GM23338 (cell line): ENCODE data around the gene CORO1C. TPM values are rescaled to one million over a fixed set of nuclear protein-coding genes. Genes with fewer than 3 reads are reported as not detected.

Experiments used
- ATAC-seq: fragments of 200-7000 bp; cut with Tn5 transposase; 3 replicates; pipeline ENCODE4 v1.9.1; 2020
- DNase-seq: peaks from one replicate; pipeline ENCODE4 v3.0.0-alpha.2; 2015; ENCODE audit warnings: low spot score
- H2AFZ ChIP-seq: fragments of 200-600 bp; sonication (generic); 2 replicates; pipeline ENCODE4 v1.8.0; 2016; ENCODE audit warnings: antibody characterized with exemption, mild to moderate bottlenecking, moderate library complexity
- H3F3A ChIP-seq: fragments of 200-600 bp; sonication (generic); replicated peaks from 2 replicates; pipeline ENCODE4 v1.8.0; 2017; ENCODE audit warnings: antibody characterized with exemption, mixed run types, low read depth
- H3K27ac ChIP-seq: fragments of 200-600 bp; sonication (generic); 2 replicates; pipeline ENCODE4 v1.6.1; 2016; ENCODE audit warnings: low read depth
- H3K27me3 ChIP-seq: fragments of 200-600 bp; sonication (generic); 2 replicates; pipeline ENCODE4 v1.8.0; 2016; ENCODE audit warnings: mild to moderate bottlenecking, mixed run types, moderate library complexity; ENCODE audit not compliant: insufficient read depth
- H3K36me3 ChIP-seq: fragments of 200-600 bp; sonication (generic); 2 replicates; pipeline ENCODE4 v1.8.0; 2016; ENCODE audit warnings: mild to moderate bottlenecking; ENCODE audit not compliant: insufficient read depth
- H3K4me1 ChIP-seq: fragments of 200-600 bp; sonication (generic); 2 replicates; pipeline ENCODE4 v1.8.0; 2016; ENCODE audit warnings: mild to moderate bottlenecking, moderate library complexity; ENCODE audit not compliant: insufficient read depth
- H3K4me2 ChIP-seq: fragments of 200-600 bp; sonication (generic); 2 replicates; pipeline ENCODE4 v1.7.1; 2017; ENCODE audit warnings: mixed run types
- H3K4me3 ChIP-seq: fragments of 200-600 bp; sonication (generic); 2 replicates; pipeline ENCODE4 v1.6.1; 2016; ENCODE audit warnings: mixed run types
- H3K79me2 ChIP-seq: fragments of 200-600 bp; sonication (generic); replicated peaks from 2 replicates; pipeline ENCODE4 v1.8.0; 2017; ENCODE audit warnings: mild to moderate bottlenecking; ENCODE audit not compliant: insufficient read depth
- H3K9me2 ChIP-seq: fragments of 200-600 bp; sonication (generic); 2 replicates; pipeline ENCODE4 v1.8.0; 2017; ENCODE audit not compliant: insufficient read depth
- H4K20me1 ChIP-seq: fragments of 200-600 bp; sonication (generic); replicated peaks from 2 replicates; pipeline ENCODE4 v1.8.0; 2017; ENCODE audit warnings: mild to moderate bottlenecking; ENCODE audit not compliant: insufficient read depth
- H3K27ac Mint-ChIP-seq: 2 replicates; pipeline ENCODE4 v1.8.0; 2020; ENCODE audit warnings: inconsistent platforms, mild to moderate bottlenecking, moderate library complexity, mixed read lengths
- H3K27me3 Mint-ChIP-seq: 3 replicates; pipeline ENCODE4 v1.8.0; 2022; ENCODE audit warnings: low read depth, mild to moderate bottlenecking, moderate library complexity, mixed read lengths, inconsistent platforms; ENCODE audit not compliant: insufficient read depth, poor library complexity
- H3K36me3 Mint-ChIP-seq: 3 replicates; pipeline ENCODE4 v1.8.0; 2021; ENCODE audit warnings: low read depth, mild to moderate bottlenecking, inconsistent platforms, moderate library complexity, mixed read lengths
- H3K4me1 Mint-ChIP-seq: 3 replicates; pipeline ENCODE4 v1.8.0; 2020; ENCODE audit warnings: mild to moderate bottlenecking, inconsistent platforms, mixed read lengths
- H3K4me3 Mint-ChIP-seq: 3 replicates; pipeline ENCODE4 v1.8.0; 2021; ENCODE audit warnings: moderate library complexity, mild to moderate bottlenecking, inconsistent platforms, mixed read lengths
- H3K9me3 Mint-ChIP-seq: 3 replicates; pipeline ENCODE4 v1.8.0; 2020; ENCODE audit warnings: moderate library complexity, mild to moderate bottlenecking, inconsistent platforms, mixed read lengths
- CREB1 ChIP-seq: fragments of 250-450 bp; sonication (Bioruptor Pico); IDR thresholded peaks from 2 replicates; pipeline ENCODE4 v1.5.0; 2020; ENCODE audit warnings: low read depth, mild to moderate bottlenecking, moderate library complexity
- JUNB ChIP-seq: IDR thresholded peaks from one replicate; pipeline ENCODE4 v1.6.1; 2016; ENCODE audit warnings: antibody characterized with exemption; ENCODE audit not compliant: unreplicated experiment
- polyA plus RNA-seq: library from polyadenylated mRNA; unstranded; fragments of >200 nt; fragmentation: Nextera tagmentation; extraction: Ambion mirVana; gene quantifications from 2 replicates; pipeline ENCODE4 v1.2.1, GENCODE V29; 2016
- total RNA-seq: library from RNA; depleted of rRNA; stranded (reverse); fragments of >200 nt; shearing (Covaris generic); gene quantifications from 2 replicates; pipeline ENCODE4 v1.2.3, GENCODE V29; 2014
- TF ChIP-seq, protein P1 (sequence below): fragments of 250-450 bp; sonication (Bioruptor Pico); IDR thresholded peaks from 2 replicates; pipeline ENCODE4 v1.5.0; 2020; ENCODE audit warnings: mild to moderate bottlenecking, moderate library complexity
- TF ChIP-seq, protein P2 (sequence below), 2 experiments: fragments of 200-600 bp in 1 of 2; sonication (generic) in 1 of 2; conservative IDR thresholded peaks; 2 replicates each; pipeline versions ENCODE4 v1.5.1 to v1.6.1; 2016 to 2017; ENCODE audit warnings: antibody characterized with exemption in 2 of 2, low read depth in 2 of 2, mild to moderate bottlenecking in 2 of 2, moderate library complexity in 1 of 2

Gene CORO1C
- total and polyA plus RNA-seq, 2 experiments from 2014 or later, result 59.2 to 89.5 TPM

DNA sequence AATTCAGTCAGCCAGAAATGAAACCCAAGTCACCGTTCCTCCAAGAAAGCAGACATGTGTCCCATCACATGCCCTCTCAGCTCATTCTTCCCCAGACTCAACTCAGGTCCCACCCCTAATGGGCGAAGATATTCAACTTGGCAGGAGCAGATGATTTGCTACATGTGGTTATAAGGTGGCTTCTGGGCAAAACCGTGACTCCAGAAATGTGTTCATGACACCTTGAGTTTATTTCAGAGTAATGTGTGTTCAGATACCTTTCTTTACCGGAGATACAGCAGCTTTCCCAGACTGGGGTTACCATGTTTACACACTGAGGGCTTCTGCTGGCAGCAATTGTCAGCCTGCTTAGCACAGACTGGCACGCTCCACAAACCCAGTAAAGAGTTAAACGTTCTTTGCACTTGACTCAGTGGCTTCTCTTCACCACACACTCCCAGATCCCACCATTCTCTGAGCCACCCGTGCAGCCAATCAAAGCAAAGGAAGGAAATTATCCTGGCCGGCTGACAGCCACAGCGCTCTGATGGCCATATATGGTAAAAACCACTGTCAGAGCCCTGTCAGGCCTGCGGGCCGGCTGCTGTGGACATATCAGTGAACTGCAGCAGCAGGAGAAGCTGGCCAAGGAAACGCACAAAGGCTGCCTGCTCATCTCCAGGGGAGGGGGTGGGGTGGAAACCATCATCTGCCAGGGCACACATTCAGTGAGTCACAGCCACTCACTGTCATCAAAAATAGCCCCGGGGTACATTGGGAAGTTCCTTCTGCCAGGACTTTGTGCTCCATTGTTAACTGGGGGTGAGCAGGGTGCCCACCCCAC is 39.9 kb downstream of the CORO1C start:
- Histone ChIP-seq H3K36me3 (no peaks in the 10 kb centered on the region), H4K20me1 (no peaks in the 10 kb centered on the region; the same call in 1 of the 2 replicates), H3K9me2 (no peaks in the 10 kb centered on the region), H3F3A (no peaks in the 10 kb centered on the region), H2AFZ (no peak overlapping the region), H3K4me1 (peaks cover 13% of the 10 kb centered on the region), H3K27ac (peak overlapping the region; percentile 97), H3K4me2 (peak overlapping the region; percentile 12; the same call in 1 of the 2 replicates), H3K79me2 (peaks cover 71% of the 10 kb centered on the region), H3K27me3 (no peaks in the 10 kb centered on the region), H3K4me3 (no peak overlapping the region)
- ATAC-seq (peak; percentile 96), DNase-seq (peak; percentile 96)
- Mint-ChIP-seq H3K4me1 (peaks cover 40% of the 10 kb centered on the region), H3K27me3 (peaks cover 2% of the 10 kb centered on the region), H3K4me3 (peak overlapping the region; percentile 5; the same call in 2 of the 3 replicates), H3K36me3 (peaks cover 8% of the 10 kb centered on the region; the same call in 2 of the 3 replicates), H3K9me3 (no peaks in the 10 kb centered on the region), H3K27ac (peak overlapping the region; percentile 98)
- TF ChIP-seq JUNB, result no peak
- peak; percentile 83 for TF ChIP-seq CREB1 (CRISPR knock-in tag)

DNA sequence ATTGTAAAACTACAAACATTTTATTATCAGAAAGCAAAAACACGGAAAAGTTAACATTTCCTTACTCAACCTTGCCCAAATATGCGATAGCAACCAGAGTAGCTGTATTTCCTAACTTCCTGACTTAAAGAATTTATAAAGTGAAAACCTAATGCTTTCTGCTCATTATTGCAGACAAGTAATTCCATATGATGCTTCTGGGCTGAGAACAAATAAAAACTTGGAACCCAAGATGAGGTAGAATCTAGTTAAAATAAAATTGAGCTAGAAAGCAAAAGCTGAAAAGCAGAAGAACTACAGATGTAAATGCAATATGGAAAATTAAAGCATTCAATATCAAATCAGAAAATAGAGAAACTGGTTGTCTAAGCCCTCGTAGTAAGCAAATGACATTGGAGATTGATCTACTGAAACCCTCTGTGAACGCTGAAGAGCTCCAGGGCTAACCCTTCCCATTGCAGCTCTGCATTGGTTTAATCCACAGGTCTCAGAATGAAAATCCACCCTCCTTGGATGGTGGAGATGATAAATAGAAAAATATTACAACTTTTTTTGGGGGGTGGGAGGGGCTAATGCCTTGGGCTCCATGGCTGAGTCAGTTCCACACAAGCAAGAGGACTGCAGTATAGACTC is 40.7 kb downstream of the CORO1C start:
- H3K36me3 Mint-ChIP-seq, result peaks cover 7% of the 10 kb centered on the region; the same call in 2 of the 3 replicates
- Histone ChIP-seq H3K27ac (peak overlapping the region; percentile 92), H3K4me1 (peaks cover 13% of the 10 kb centered on the region), H3K4me2 (0 out of 2 replicates have a peak overlapping the region, but pooled peaks have one; percentile 12), H3K9me2 (no peaks in the 10 kb centered on the region), H3K4me3 (no peak overlapping the region), H3K79me2 (peaks cover 74% of the 10 kb centered on the region), H2AFZ (no peak overlapping the region), H3K36me3 (no peaks in the 10 kb centered on the region), H3K27me3 (no peaks in the 10 kb centered on the region), H4K20me1 (no peaks in the 10 kb centered on the region; the same call in 1 of the 2 replicates), H3F3A (no peaks in the 10 kb centered on the region)
- H3K4me1 Mint-ChIP-seq, result peaks cover 45% of the 10 kb centered on the region
- H3K27me3 Mint-ChIP-seq, result peaks cover 2% of the 10 kb centered on the region
- peak overlapping the region; percentile 98 for H3K27ac Mint-ChIP-seq
- DNase-seq (no peak), ATAC-seq (no peak)
- TF ChIP-seq, protein P1, sequence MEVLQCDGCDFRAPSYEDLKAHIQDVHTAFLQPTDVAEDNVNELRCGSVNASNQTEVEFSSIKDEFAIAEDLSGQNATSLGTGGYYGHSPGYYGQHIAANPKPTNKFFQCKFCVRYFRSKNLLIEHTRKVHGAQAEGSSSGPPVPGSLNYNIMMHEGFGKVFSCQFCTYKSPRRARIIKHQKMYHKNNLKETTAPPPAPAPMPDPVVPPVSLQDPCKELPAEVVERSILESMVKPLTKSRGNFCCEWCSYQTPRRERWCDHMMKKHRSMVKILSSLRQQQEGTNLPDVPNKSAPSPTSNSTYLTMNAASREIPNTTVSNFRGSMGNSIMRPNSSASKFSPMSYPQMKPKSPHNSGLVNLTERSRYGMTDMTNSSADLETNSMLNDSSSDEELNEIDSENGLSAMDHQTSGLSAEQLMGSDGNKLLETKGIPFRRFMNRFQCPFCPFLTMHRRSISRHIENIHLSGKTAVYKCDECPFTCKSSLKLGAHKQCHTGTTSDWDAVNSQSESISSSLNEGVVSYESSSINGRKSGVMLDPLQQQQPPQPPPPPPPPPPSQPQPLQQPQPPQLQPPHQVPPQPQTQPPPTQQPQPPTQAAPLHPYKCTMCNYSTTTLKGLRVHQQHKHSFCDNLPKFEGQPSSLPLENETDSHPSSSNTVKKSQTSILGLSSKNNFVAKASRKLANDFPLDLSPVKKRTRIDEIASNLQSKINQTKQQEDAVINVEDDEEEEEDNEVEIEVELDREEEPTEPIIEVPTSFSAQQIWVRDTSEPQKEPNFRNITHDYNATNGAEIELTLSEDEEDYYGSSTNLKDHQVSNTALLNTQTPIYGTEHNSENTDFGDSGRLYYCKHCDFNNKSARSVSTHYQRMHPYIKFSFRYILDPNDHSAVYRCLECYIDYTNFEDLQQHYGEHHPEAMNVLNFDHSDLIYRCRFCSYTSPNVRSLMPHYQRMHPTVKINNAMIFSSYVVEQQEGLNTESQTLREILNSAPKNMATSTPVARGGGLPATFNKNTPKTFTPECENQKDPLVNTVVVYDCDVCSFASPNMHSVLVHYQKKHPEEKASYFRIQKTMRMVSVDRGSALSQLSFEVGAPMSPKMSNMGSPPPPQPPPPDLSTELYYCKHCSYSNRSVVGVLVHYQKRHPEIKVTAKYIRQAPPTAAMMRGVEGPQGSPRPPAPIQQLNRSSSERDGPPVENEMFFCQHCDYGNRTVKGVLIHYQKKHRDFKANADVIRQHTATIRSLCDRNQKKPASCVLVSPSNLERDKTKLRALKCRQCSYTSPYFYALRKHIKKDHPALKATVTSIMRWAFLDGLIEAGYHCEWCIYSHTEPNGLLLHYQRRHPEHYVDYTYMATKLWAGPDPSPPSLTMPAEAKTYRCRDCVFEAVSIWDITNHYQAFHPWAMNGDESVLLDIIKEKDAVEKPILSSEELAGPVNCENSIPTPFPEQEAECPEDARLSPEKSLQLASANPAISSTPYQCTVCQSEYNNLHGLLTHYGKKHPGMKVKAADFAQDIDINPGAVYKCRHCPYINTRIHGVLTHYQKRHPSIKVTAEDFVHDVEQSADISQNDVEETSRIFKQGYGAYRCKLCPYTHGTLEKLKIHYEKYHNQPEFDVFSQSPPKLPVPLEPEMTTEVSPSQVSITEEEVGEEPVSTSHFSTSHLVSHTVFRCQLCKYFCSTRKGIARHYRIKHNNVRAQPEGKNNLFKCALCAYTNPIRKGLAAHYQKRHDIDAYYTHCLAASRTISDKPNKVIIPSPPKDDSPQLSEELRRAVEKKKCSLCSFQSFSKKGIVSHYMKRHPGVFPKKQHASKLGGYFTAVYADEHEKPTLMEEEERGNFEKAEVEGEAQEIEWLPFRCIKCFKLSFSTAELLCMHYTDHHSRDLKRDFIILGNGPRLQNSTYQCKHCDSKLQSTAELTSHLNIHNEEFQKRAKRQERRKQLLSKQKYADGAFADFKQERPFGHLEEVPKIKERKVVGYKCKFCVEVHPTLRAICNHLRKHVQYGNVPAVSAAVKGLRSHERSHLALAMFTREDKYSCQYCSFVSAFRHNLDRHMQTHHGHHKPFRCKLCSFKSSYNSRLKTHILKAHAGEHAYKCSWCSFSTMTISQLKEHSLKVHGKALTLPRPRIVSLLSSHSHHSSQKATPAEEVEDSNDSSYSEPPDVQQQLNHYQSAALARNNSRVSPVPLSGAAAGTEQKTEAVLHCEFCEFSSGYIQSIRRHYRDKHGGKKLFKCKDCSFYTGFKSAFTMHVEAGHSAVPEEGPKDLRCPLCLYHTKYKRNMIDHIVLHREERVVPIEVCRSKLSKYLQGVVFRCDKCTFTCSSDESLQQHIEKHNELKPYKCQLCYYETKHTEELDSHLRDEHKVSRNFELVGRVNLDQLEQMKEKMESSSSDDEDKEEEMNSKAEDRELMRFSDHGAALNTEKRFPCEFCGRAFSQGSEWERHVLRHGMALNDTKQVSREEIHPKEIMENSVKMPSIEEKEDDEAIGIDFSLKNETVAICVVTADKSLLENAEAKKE (CRISPR knock-in tag), result no peak
- TF ChIP-seq, protein P2, sequence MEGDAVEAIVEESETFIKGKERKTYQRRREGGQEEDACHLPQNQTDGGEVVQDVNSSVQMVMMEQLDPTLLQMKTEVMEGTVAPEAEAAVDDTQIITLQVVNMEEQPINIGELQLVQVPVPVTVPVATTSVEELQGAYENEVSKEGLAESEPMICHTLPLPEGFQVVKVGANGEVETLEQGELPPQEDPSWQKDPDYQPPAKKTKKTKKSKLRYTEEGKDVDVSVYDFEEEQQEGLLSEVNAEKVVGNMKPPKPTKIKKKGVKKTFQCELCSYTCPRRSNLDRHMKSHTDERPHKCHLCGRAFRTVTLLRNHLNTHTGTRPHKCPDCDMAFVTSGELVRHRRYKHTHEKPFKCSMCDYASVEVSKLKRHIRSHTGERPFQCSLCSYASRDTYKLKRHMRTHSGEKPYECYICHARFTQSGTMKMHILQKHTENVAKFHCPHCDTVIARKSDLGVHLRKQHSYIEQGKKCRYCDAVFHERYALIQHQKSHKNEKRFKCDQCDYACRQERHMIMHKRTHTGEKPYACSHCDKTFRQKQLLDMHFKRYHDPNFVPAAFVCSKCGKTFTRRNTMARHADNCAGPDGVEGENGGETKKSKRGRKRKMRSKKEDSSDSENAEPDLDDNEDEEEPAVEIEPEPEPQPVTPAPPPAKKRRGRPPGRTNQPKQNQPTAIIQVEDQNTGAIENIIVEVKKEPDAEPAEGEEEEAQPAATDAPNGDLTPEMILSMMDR (conservative IDR thresholded peaks at IDR 0.05; ENCODE audit: low read depth in 2 of 2), result no peak
- no peaks in the 10 kb centered on the region for H3K9me3 Mint-ChIP-seq
- no peak overlapping the region for H3K4me3 Mint-ChIP-seq
